ENCODE measurements around the gene RPTOR.

RPTOR gene

GRCh38 chr17:80765241-80765961 lies 220.8 kb downstream of the RPTOR start:
- DNase-seq (ENCODE audit: low read depth in 2 of 2) = no peak

DNA sequence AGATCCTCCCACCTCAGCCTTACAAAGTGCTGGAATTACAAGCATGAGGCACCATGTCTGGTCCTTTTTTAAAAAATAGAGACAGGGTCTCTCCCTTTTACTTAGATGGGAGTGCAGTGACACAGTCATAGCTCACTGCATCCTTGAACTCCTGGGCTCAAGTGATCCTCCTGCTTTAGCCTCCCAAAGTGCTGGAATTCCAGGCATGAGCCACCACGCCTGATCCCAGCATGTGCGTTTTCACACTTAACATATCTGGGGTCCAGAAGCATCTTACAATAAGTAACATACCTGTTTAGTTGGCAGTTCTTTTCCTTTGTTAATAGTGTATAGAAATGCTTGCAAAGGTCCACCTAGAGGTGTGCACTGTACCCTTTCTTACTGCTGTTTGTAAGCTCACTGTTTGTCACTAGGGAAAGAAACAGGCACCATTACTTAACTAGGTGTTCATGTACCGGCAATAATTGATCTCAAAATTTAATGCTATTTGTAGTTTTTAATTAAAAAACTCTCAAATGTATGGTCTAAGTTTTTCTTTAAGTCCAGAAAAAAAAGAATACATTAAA lies 221.7 kb downstream of the RPTOR start:
- no peak for DNase-seq (ENCODE audit: low read depth in 2 of 2)

DNA sequence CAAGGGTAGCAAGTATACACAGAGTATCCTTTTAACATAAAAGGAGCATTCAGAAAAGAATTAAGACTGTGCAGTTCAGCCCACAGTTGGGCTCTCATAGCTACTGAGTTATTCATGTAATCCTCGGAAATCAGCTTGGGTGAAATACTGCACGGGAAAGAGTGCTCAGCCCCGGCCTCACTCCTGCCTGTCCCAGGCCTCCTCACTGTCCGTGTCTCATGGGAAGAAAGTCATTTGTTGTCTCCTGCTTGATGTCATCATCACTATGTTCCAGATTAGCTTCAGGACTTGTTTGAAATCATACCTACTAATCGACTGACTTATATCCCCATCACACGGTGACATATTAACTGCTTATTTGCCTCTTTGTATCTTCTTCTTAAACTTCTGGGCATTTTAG lies 223.8 kb downstream of the RPTOR start:
- DNase-seq (ENCODE audit: low read depth in 2 of 2) = no peak

- no peak for DNase-seq (ENCODE audit: low read depth in 2 of 2)
Measured at GRCh38 chr17:80768936-80769335, 224.3 kb downstream of the RPTOR start.

DNA sequence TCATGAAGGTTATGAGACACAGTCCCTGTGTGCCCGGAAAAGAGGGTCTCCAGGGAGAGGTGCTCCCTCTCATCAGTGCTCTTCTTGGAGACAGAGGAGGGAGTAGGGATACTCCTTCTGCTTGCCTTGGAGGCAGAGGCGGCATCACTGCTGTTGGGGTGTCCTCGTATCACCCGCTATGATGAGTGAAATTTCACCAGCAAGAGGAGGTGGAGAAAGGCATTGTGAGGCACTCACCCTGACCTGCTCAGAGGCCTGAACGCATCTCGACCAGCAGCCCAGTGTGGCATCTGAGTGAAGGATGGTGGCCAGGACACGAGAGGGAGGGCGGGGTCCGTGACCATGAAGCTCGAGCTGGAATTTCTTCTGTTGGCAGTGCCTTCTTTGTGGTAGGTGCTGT lies 224.9 kb downstream of the RPTOR start:
- DNase-seq (ENCODE audit: low read depth in 2 of 2) = no peak

DNA sequence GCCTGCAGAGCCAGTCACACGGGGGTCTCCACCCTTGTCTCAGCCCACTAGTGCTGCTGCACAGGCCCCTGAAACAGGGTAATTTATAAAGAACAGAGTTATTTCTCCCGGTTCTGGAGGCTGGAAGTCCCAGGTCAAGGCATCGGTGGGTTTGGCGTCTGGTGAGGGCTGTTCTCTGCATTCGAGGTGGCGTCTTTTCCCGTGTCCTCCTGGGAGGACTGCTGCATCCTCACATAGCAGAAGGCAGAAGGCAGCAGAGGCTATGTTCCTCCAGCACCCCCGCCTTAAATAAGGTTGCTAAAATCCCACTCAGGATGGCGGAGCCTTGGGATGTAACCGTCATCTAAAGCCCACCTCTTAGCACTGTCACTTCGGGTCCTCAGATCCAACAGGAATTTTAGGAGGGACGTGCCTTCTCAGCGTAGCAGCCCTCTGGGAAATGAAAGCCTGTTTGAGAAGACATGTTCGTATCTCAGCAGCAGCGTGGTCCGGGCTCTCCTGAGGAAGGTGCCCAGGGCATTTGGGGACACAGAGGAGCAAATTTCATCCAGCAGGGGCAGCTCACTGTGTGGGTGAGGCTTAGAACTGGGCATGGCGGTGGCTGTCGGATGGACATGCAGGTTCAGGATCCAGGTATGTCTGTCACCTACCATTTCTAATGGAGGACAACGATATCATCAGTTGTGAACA lies 225.4 kb downstream of the RPTOR start:
- DNase-seq (ENCODE audit: low read depth in 2 of 2) = no peak

DNA sequence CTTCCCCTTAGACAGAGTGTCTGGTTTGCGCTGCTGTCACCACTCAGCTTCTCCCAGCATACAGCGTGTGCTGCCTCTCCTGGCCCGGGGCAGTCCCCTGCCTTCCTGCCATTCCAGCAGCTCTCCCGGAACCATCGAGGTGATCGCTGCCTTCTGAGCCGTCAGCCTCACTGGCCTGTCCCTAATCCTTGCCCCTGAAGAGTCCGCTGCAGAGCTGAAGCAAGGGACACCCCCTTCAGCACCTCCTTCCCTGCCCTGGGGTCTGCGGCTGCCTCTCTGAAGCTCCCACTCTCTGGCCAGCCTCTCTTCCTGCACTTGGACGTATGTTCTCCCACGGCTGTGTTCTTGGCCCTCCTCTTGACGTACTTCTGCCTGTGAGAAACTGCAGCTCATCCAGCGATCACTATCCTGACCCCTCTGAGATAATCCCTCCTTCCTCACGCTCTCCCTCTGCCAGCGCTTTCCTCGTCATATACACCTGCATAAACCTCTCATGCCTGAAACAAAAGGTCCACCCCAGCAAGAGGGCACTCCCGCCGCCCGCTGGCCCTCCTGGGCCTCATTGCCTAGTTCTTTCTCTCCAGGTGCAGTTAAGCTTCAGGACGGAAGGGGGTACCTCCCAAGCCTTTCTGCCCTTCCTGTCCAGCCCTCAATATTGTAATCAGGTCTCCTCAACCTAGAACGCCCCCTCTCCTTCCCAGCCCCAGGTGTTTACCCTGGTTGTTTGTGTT lies 226.4 kb downstream of the RPTOR start:
- DNase-seq (ENCODE audit: low read depth in 2 of 2) = no peak

GRCh38 chr17:80771612-80772005 lies 227.0 kb downstream of the RPTOR start:
- no peak for DNase-seq (ENCODE audit: low read depth in 2 of 2)

DNA sequence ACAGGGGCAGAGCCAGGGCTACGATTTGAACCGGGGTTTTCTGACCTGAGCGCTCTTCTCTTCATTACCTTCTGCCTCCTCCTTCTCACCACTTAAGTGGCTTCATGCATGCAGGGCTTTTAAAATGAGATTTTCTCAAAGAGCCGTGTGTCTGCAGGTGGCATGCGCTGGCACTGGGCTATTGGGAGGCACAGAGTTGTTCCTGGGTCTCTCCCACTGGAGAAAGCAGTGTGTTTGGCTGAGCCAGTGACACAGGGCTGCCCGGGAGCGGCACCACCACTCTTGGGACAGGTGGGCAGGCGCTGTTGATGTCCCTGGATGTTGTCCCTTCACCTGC lies 228.2 kb downstream of the RPTOR start:
- DNase-seq (ENCODE audit: low read depth in 2 of 2) = no peak

DNA sequence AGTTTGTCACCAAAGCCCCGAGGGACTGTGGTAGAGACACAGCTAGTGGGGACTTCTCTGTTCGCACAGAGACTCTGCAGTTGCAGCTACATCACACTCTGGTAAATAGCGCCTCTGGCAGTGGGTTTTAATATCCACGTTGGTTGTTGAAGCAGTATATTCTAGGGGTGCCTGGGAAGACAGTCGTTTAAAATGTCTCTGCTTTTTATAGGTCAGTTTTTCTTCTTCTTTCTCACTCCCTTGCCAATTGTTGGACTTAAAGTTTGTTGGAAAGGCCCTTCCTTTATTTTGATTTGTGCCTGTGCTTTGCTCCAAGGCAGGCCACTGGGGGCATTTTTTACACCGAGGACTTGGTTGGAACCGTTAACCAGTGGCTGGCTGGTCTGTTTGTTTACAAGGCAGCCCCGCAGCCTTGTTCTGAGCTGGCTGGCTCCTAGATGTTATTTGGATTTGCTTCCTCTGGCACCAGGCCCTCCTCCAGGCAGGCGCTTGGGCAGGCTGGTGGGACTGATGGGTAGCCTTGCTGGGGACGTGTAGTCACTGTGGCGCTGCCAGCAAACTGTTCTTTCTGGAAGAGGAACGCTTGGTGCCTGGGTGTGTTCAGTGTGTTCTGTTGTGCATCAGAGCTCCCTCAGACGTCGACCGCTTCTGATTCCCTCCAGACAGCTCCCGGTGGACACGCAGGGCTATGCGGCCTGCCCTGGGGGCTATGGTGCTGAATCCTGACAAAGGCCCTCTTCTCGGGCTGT lies 228.8 kb downstream of the RPTOR start:
- no peak for DNase-seq (ENCODE audit: low read depth in 2 of 2)

DNA sequence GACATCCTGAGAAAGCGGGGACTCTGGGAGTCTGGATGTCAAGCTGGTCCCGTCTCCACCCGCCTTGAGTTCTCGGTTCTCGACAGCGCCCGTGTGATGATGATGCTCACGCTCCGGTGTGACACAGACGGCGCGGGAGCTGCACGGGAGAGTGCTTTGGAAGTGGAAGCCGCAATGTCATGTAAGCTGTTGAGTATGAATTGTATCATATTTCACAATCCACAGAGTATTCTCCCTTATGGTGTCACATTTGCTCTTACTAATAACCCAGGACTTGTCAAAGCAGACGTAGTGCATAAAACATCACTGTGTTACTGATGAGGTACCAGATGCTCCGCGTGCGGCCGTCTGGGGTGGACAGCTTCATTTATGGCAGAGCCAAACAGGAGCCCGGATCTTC lies 229.5 kb downstream of the RPTOR start:
- DNase-seq (ENCODE audit: low read depth in 2 of 2) = no peak

- DNase-seq (ENCODE audit: low read depth in 2 of 2) = no peak
Measured at GRCh38 chr17:80774643-80775281, 230.1 kb downstream of the RPTOR start.

DNA sequence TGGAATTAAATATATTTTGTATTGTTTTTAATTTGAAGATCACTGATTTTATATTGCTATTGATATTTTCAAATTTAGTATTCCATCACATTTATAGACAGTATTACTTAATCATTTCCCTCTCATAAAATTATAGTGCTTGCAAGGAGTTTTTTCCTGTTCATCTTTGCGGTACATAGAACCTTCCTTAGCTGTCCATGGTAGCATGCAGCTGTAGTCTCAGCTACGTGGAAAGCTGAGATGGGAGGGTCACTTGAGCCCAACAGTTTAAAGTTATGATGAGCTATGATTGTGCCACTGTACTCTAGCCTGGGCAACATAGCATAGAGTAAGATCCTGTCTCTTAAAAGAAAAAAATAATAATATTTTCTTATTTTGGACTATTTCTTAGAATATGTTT lies 231.2 kb downstream of the RPTOR start:
- no peak for DNase-seq (ENCODE audit: low read depth in 2 of 2)

DNA sequence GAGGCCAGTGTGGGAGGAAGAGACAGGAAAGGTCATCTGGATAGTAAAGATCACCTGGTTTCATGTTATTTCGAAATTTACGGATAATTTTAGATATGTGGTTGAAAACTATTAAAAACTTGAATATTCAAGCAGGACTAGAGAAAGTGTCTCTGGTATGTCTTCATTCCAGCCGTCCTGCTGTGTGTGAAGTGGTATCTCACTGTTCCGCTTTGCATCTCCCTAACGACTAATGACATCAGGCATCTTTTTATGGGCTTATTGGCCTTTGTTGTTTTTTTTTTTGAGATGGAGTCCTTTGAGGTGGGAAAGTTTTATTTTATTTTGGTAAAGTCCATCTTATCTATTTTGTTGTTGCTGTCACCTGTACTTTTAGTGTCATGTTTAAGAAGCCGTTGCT lies 232.6 kb downstream of the RPTOR start:
- DNase-seq (ENCODE audit: low read depth in 2 of 2) = no peak

GRCh38 chr17:80778716-80779115 lies 234.1 kb downstream of the RPTOR start:
- DNase-seq (ENCODE audit: low read depth in 2 of 2) = no peak

- DNase-seq (ENCODE audit: low read depth in 2 of 2) = no peak
Measured at GRCh38 chr17:80779336-80779735, 234.7 kb downstream of the RPTOR start.

GRCh38 chr17:80779961-80780380 lies 235.3 kb downstream of the RPTOR start:
- peak; percentile 80 to 83 for DNase-seq (ENCODE audit: low read depth in 2 of 2)

- DNase-seq (ENCODE audit: low read depth in 2 of 2) = no peak
Measured at GRCh38 chr17:80780381-80781198, 236.0 kb downstream of the RPTOR start.

DNA sequence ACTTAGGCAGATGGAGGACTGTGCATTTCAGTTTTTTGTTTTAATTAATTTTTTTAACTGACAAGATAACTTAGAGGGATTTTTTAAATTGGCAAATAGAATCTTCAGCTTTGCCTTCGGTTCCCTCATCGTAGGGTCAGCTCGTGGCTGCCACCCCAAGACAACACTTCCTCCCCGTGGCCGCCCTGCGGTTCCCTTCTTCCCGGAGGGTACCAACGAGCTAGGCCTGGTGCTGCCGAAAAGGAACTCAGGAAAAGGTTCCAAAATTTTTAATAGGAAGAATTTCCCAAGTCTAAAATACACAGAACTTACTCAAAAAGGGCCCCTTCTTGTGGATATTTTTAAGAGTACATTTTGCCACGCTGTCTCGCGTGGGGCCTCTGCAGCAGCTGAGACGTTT lies 236.6 kb downstream of the RPTOR start:
- no peak for DNase-seq (ENCODE audit: low read depth in 2 of 2)

- no peak for DNase-seq (ENCODE audit: low read depth in 2 of 2)
Measured at GRCh38 chr17:80781807-80782277, 237.2 kb downstream of the RPTOR start.

Measured in fibroblast of skin of left biceps (primary cell).